ENCODE results near the gene TTBK2. TPM values are rescaled to one million over a fixed set of nuclear protein-coding genes. Genes with fewer than 3 reads are reported as not detected.
"Not testable (repeated sequence)": the region's sequence is repeated elsewhere in the genome, so short reads cannot be mapped to it uniquely, and the experiment has no call there.

TTBK2 gene
- total RNA-seq, 1 experiment from 2014 or later: 17.2 TPM

DNA sequence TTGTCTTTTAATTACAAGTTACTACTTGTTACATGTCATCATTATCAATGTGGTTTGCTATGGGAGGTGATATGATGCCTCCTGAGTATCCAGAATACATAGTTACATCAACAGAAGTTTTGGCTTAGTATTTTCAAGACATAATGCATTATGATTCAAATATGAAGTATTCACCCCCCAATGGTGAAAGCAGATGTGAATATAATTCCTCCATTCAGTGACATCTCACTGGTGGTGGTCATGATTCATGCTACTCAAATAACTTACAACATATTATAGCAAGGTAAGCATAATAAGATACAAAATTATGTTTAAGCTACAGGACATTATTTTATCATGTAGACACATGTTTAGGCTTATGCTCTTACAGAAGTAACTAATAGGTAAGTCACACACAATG, 34.9 kb upstream of the TTBK2 start:
- BruUV-seq (replicated peaks): no TSS peak

GRCh38 chr15:42954291-42954690, 33.7 kb upstream of the TTBK2 start:
- Histone ChIP-seq H3K27me3 (ENCODE audit: control insufficient read depth, insufficient read depth, low read length) (no peaks in the 10 kb centered on the region), H3K27ac (ENCODE audit: low read length) (no peak overlapping the region), H3K4me3 (ENCODE audit: low read depth in 2 of 2, low read length in 2 of 2) (no peak overlapping the region), H3K4me1 (ENCODE audit: control insufficient read depth, insufficient read depth, low read length) (no peaks in the 10 kb centered on the region), H3K36me3 (ENCODE audit: control insufficient read depth, insufficient read depth, low read length) (peaks cover 3% of the 10 kb centered on the region), H3K9me3 (ENCODE audit: control insufficient read depth, insufficient read depth, low read depth, low read length) (no peaks in the 10 kb centered on the region)
- no peak for TF ChIP-seq SIN3A (IDR thresholded peaks at IDR 0.05; ENCODE audit: borderline replicate concordance, insufficient read depth, low read depth, low read length)
- TF ChIP-seq, protein P1, sequence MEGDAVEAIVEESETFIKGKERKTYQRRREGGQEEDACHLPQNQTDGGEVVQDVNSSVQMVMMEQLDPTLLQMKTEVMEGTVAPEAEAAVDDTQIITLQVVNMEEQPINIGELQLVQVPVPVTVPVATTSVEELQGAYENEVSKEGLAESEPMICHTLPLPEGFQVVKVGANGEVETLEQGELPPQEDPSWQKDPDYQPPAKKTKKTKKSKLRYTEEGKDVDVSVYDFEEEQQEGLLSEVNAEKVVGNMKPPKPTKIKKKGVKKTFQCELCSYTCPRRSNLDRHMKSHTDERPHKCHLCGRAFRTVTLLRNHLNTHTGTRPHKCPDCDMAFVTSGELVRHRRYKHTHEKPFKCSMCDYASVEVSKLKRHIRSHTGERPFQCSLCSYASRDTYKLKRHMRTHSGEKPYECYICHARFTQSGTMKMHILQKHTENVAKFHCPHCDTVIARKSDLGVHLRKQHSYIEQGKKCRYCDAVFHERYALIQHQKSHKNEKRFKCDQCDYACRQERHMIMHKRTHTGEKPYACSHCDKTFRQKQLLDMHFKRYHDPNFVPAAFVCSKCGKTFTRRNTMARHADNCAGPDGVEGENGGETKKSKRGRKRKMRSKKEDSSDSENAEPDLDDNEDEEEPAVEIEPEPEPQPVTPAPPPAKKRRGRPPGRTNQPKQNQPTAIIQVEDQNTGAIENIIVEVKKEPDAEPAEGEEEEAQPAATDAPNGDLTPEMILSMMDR (IDR thresholded peaks at IDR 0.05): no peak
- no peak for TF ChIP-seq TCF7L2 (IDR thresholded peaks at IDR 0.05; ENCODE audit: low read depth, low read length)
- no peak for TF ChIP-seq REST (IDR thresholded peaks at IDR 0.05; ENCODE audit: insufficient read depth in 1 of 2, low read depth in 2 of 2, low read length in 1 of 2)
- no peak for TF ChIP-seq POLR2AphosphoS5 (IDR thresholded peaks at IDR 0.05; ENCODE audit: low read depth, low read length)
- intact Hi-C loops (cut with micrococcal nuclease; ENCODE audit: unreplicated experiment): no loop called here
- DNase-seq (ENCODE audit: low read depth, low spot score) (no peak), ATAC-seq (no peak)
- no TSS peak for BruUV-seq (replicated peaks)
- ChIA-PET CTCF (no interaction called here), POLR2A (no interaction called here)
- in situ Hi-C loops (cut with HindIII; ENCODE audit: low pct_unique_long_range_greater_than_20kb, low sequenced_read_pairs): no loop called here

More for the DNA sequence above, 34.9 kb upstream of the TTBK2 start:
- H3K4me1 ChIP-seq (ENCODE audit: control insufficient read depth, insufficient read depth, low read length): no peaks in the 10 kb centered on the region
- TF ChIP-seq REST (IDR thresholded peaks at IDR 0.05; ENCODE audit: insufficient read depth in 1 of 2, low read depth in 2 of 2, low read length in 1 of 2): no peak
- TF ChIP-seq, protein P1 (IDR thresholded peaks at IDR 0.05): no peak
- no peak for TF ChIP-seq TCF7L2 (IDR thresholded peaks at IDR 0.05; ENCODE audit: low read depth, low read length)
- TF ChIP-seq POLR2AphosphoS5 (IDR thresholded peaks at IDR 0.05; ENCODE audit: low read depth, low read length): no peak
- CTCF ChIA-PET: no interaction called here
- no peaks in the 10 kb centered on the region for H3K9me3 ChIP-seq (ENCODE audit: control insufficient read depth, insufficient read depth, low read depth, low read length)
- no peak for ATAC-seq
- H3K4me3 ChIP-seq (ENCODE audit: low read depth in 2 of 2, low read length in 2 of 2): no peak overlapping the region
- no peaks in the 10 kb centered on the region for H3K27me3 ChIP-seq (ENCODE audit: control insufficient read depth, insufficient read depth, low read length)
- no peak overlapping the region for H3K27ac ChIP-seq (ENCODE audit: low read length)
- peaks cover 4% of the 10 kb centered on the region for H3K36me3 ChIP-seq (ENCODE audit: control insufficient read depth, insufficient read depth, low read length)
- intact Hi-C loops (cut with micrococcal nuclease; ENCODE audit: unreplicated experiment) (no loop called here), in situ Hi-C loops (cut with HindIII; ENCODE audit: low pct_unique_long_range_greater_than_20kb, low sequenced_read_pairs) (no loop called here)
- no peak for DNase-seq (ENCODE audit: low read depth, low spot score)
- POLR2A ChIA-PET: no interaction called here

DNA sequence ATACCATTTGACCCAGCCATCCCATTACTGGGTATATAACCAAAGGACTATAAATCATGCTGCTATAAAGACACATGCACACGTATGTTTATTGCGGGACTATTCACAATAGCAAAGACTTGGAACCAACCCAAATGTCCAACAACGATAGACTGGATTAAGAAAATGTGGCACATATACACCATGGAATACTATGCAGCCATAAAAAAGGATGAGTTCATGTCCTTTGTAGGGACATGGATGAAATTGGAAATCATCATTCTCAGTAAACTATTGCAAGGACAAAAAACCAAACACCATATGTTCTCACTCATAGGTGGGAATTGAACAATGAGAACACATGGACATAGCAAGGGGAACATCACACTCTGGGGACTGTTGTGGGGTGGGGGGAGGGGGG, 28.3 kb upstream of the TTBK2 start:
- CTCF ChIA-PET; BruUV-seq (replicated peaks); ATAC-seq; POLR2A ChIA-PET; intact Hi-C loops (cut with micrococcal nuclease; ENCODE audit: unreplicated experiment); H3K4me3 ChIP-seq (ENCODE audit: low read depth in 2 of 2, low read length in 2 of 2); H3K4me1 ChIP-seq (ENCODE audit: control insufficient read depth, insufficient read depth, low read length); in situ Hi-C loops (cut with HindIII; ENCODE audit: low pct_unique_long_range_greater_than_20kb, low sequenced_read_pairs); DNase-seq (ENCODE audit: low read depth, low spot score); H3K27ac ChIP-seq (ENCODE audit: low read length); H3K9me3 ChIP-seq (ENCODE audit: control insufficient read depth, insufficient read depth, low read depth, low read length); H3K27me3 ChIP-seq (ENCODE audit: control insufficient read depth, insufficient read depth, low read length): not testable (repeated sequence)
- H3K36me3 ChIP-seq (ENCODE audit: control insufficient read depth, insufficient read depth, low read length): peaks cover 17% of the 10 kb centered on the region

Data from Panc1 (cell line).